Endothelial cell of umbilical vein (primary cell): ENCODE data around the gene MOB1A. TPM values are rescaled to one million over a fixed set of nuclear protein-coding genes. Genes with fewer than 3 reads are reported as not detected.

ENCODE experiments used
- BruUV-seq: library from RNA; stranded (reverse); fragments of 400-500 nt; replicated peaks from 2 replicates; lab custom pipeline; 2021; lab: Mats Ljungman, UMichigan
- CTCF ChIA-PET: fragments of 300-600, 350-600 bp; sonication (Branson Sonifier 250); formaldehyde crosslinking; loops from one replicate; lab custom pipeline; 2021; ENCODE audit warnings: antibody characterized with exemption, inconsistent platforms; lab: Charles Lee
- POLR2A ChIA-PET: fragments of 300-600, 350-600 bp; sonication (Branson Sonifier 250); formaldehyde crosslinking; loops from one replicate; lab custom pipeline; 2021; ENCODE audit warnings: antibody characterized with exemption, inconsistent platforms; lab: Charles Lee
- DNase-seq: peaks from one replicate; pipeline ENCODE4 v3.0.0-alpha.2; 2011; ENCODE audit warnings: low read depth, low spot score
- FAIRE-seq: peaks from 2 replicates; lab custom pipeline; 2011; peaks lifted over from hg19 to GRCh38; lab: Jason Lieb, UNC
- H2AFZ ChIP-seq: 2 replicates; pipeline ENCODE4 v1.6.0; 2012; ENCODE audit warnings: low read depth, low read length, control low read depth, inconsistent platforms
- H3K27ac ChIP-seq: 2 replicates; pipeline ENCODE4 v1.5.1; 2011; ENCODE audit warnings: low read depth, mild to moderate bottlenecking, control low read depth, low read length, moderate library complexity; ENCODE audit not compliant: insufficient read depth
- H3K27me3 ChIP-seq, 2 experiments: 2 replicates each; pipeline versions ENCODE4 v1.6.0 to v1.6.1; 2011; ENCODE audit warnings: low read length in 2 of 2, mixed read lengths in 1 of 2; ENCODE audit not compliant: control insufficient read depth in 2 of 2, insufficient read depth in 2 of 2
- H3K36me3 ChIP-seq, 2 experiments: 2 replicates in 1 of 2; 3 replicates in 1 of 2; pipeline ENCODE4 v1.5.1; 2011; ENCODE audit warnings: low read length in 2 of 2, mild to moderate bottlenecking in 1 of 2, moderate library complexity in 1 of 2; ENCODE audit not compliant: control insufficient read depth in 2 of 2, insufficient read depth in 2 of 2; ENCODE audit errors: extremely low read depth in 1 of 2
- H3K4me1 ChIP-seq: 3 replicates; pipeline ENCODE4 v1.5.1; 2011; ENCODE audit warnings: mild to moderate bottlenecking, low read length; ENCODE audit not compliant: control insufficient read depth, insufficient read depth; ENCODE audit errors: extremely low read depth
- H3K4me2 ChIP-seq: 2 replicates; pipeline ENCODE4 v1.6.1; 2011; ENCODE audit warnings: low read length, control low read depth, mixed read lengths; ENCODE audit not compliant: insufficient read depth
- H3K4me3 ChIP-seq, 3 experiments: fragments of 200-600 bp in 1 of 3; sonication (generic), shearing (Covaris generic) in 1 of 3; replicated peaks in 1 of 3; 2 replicates each; pipeline ENCODE4 v1.5.1; 2011 to 2016; ENCODE audit warnings: control low read depth in 3 of 3, low read length in 3 of 3, mild to moderate bottlenecking in 2 of 3, inconsistent platforms in 1 of 3, low read depth in 1 of 3, moderate library complexity in 1 of 3; ENCODE audit not compliant: insufficient read depth in 1 of 3
- H3K79me2 ChIP-seq: 2 replicates; pipeline ENCODE4 v1.6.0; 2012; ENCODE audit warnings: low read length, inconsistent platforms; ENCODE audit not compliant: control insufficient read depth, insufficient read depth
- H3K9ac ChIP-seq: replicated peaks from 2 replicates; pipeline ENCODE3; 2011; ENCODE audit warnings: low read length, control low read depth; ENCODE audit not compliant: insufficient read depth; ENCODE audit errors: extremely low read depth
- H3K9me1 ChIP-seq: replicated peaks from 3 replicates; pipeline ENCODE4 v1.6.0; 2011; ENCODE audit warnings: mild to moderate bottlenecking, low read length; ENCODE audit not compliant: control insufficient read depth, insufficient read depth; ENCODE audit errors: extremely low read depth
- H3K9me3 ChIP-seq: replicated peaks from 2 replicates; pipeline ENCODE4 v1.5.1; 2012; ENCODE audit warnings: low read length, inconsistent platforms; ENCODE audit not compliant: control insufficient read depth, insufficient read depth
- H4K20me1 ChIP-seq: replicated peaks from 2 replicates; pipeline ENCODE3; 2011; ENCODE audit warnings: mild to moderate bottlenecking, low read length; ENCODE audit not compliant: control insufficient read depth, insufficient read depth; ENCODE audit errors: extremely low read depth
- CTCF ChIP-seq, 2 donors: IDR thresholded peaks; 1 replicate in 1 of 2; 2 replicates in 1 of 2; pipeline ENCODE4 v1.5.1; 2011; ENCODE audit warnings: low read length in 2 of 2, mild to moderate bottlenecking in 2 of 2, moderate library complexity in 2 of 2, control low read depth in 1 of 2, inconsistent platforms in 1 of 2, low read depth in 1 of 2; ENCODE audit not compliant: insufficient read depth in 1 of 2; ENCODE audit errors: extremely low read depth in 1 of 2
- FOS ChIP-seq: IDR thresholded peaks from 2 replicates; pipeline ENCODE4 v1.6.1; 2011; ENCODE audit warnings: mild to moderate bottlenecking, low read length, moderate library complexity, borderline replicate concordance; ENCODE audit not compliant: insufficient read depth
- GATA2 ChIP-seq: IDR thresholded peaks from 2 replicates; pipeline ENCODE4 v1.7.0; 2011; ENCODE audit warnings: low read depth, mild to moderate bottlenecking, moderate library complexity, mixed read lengths, low read length; ENCODE audit not compliant: insufficient read length, insufficient read depth
- POLR2A ChIP-seq: IDR thresholded peaks from 2 replicates; pipeline ENCODE4 v1.6.1; 2012; ENCODE audit warnings: low read depth, mild to moderate bottlenecking, control low read depth, low read length
- POLR2AphosphoS5 ChIP-seq: IDR thresholded peaks from 2 replicates; pipeline ENCODE4 v1.6.1; 2012; ENCODE audit warnings: low read depth, mild to moderate bottlenecking, control low read depth, low read length, moderate library complexity; ENCODE audit not compliant: insufficient read depth
- dilution Hi-C: fragments of 300-500 bp; cut with MboI; formaldehyde crosslinking; loops from one replicate; pipeline ENCODE4 v1.15.0; 2019; ENCODE audit warnings: low sequenced_read_pairs; ENCODE audit not compliant: extremely low pct_ligation_motif_present
- intact Hi-C: fragments of 100-400 bp; cut with micrococcal nuclease; formaldehyde crosslinking; loops from one replicate; pipeline ENCODE4 v1.10.0; 2022
- polyA plus RNA-seq, 4 experiments: library from polyadenylated mRNA; depleted of rRNA in 3 of 4; stranded (reverse) in 3 of 4; unstranded in 1 of 4; fragments of >200 nt; gene quantifications; 2 replicates each; pipeline versions ENCODE4 v1.2.1 to v1.2.3, GENCODE V29; 2011 to 2012; ENCODE audit warnings: missing spikeins in 1 of 4
- total RNA-seq: library from RNA; stranded (reverse); gene quantifications from 2 replicates; pipeline ENCODE4 v1.2.3, GENCODE V29; 2021

The MOB1A gene
- total and polyA plus RNA-seq, 2 donors (not counting 3 experiments of a cell fraction or from before 2014, with no cell fraction given) = 25.3 to 112 TPM

- no peaks in the 10 kb centered on the region for H4K20me1 ChIP-seq
- ChIA-PET CTCF (no interaction called here), POLR2A (no interaction called here)
- no peaks in the 10 kb centered on the region for H3K9me1 ChIP-seq
- H3K9me3 ChIP-seq = no peaks in the 10 kb centered on the region
- H3K4me1 ChIP-seq = peaks cover 7% of the 10 kb centered on the region
- no peaks in the 10 kb centered on the region for H3K79me2 ChIP-seq
- H3K9ac ChIP-seq = no peak overlapping the region
- FAIRE-seq = no peak
- dilution Hi-C loops (no loop called here), intact Hi-C loops (no loop called here)
- H3K27me3 ChIP-seq = no peaks in the 10 kb centered on the region
- H2AFZ ChIP-seq = no peak overlapping the region
- H3K27ac ChIP-seq = no peak overlapping the region
- no peak for DNase-seq
- no TSS peak for BruUV-seq
- no peak overlapping the region for H3K4me3 ChIP-seq
- H3K36me3 ChIP-seq = peaks cover 5 to 16% of the 10 kb centered on the region in 2 experiments
- TF ChIP-seq POLR2AphosphoS5 = no peak
- TF ChIP-seq FOS = no peak
- no peak for TF ChIP-seq POLR2A
- no peak for TF ChIP-seq GATA2
- no peak for TF ChIP-seq CTCF (IDR thresholded peaks at IDR 0.05; ENCODE audit: extremely low read depth in 1 of 2, insufficient read depth in 1 of 2, low read depth in 1 of 2, low read length in 2 of 2)
- no peak overlapping the region for H3K4me2 ChIP-seq
Observed at GRCh38 chr2:74152954-74153353, 25.7 kb downstream of the MOB1A start.
